ENCODE results near the gene NXPH2.

- TF ChIP-seq TAF1 (IDR thresholded peaks at IDR 0.05; ENCODE audit: low read depth, low read length), result no peak
- TF ChIP-seq POLR2A (IDR thresholded peaks at IDR 0.05; ENCODE audit: low read depth, low read length), result no peak
- no peak for TF ChIP-seq POLR2AphosphoS5 (IDR thresholded peaks at IDR 0.05; ENCODE audit: low read depth, low read length)
- TF ChIP-seq SPI1 (IDR thresholded peaks at IDR 0.05; ENCODE audit: low read depth, low read length), result no peak
- no peak for TF ChIP-seq PAX5 (IDR thresholded peaks at IDR 0.05; ENCODE audit: insufficient read depth, low read length, severe bottlenecking)
Observed at GRCh38 chr2:138762533-138762932, 17.7 kb downstream of the NXPH2 start.
